Neural cell (in vitro differentiated cells): Measurements from ENCODE around the gene PRR16. TPM values are rescaled to one million over a fixed set of nuclear protein-coding genes. Genes with fewer than 3 reads are reported as not detected.

Experiments used
- H2AFZ ChIP-seq: fragments of 200-600, 300-800 bp; sonication (generic), shearing (Covaris generic); 2 replicates; pipeline ENCODE4 v1.6.0; 2014; ENCODE audit warnings: low read depth, mild to moderate bottlenecking, antibody characterized with exemption, low read length, moderate library complexity
- H3F3A ChIP-seq: fragments of 200-600 bp; shearing (Covaris generic); 2 replicates; pipeline ENCODE4 v1.6.1; 2016; ENCODE audit warnings: mild to moderate bottlenecking, moderate library complexity, mixed read lengths, antibody characterized with exemption, low read length; ENCODE audit not compliant: insufficient read depth, poor library complexity, severe bottlenecking
- H3K27ac ChIP-seq: fragments of 200-600, 300-800 bp; sonication (generic), shearing (Covaris generic); 2 replicates; pipeline ENCODE4 v1.5.1; 2014; ENCODE audit warnings: mild to moderate bottlenecking, low read length, moderate library complexity
- H3K27me3 ChIP-seq: fragments of 300-800, 200-600 bp; sonication (generic), shearing (Covaris generic); 2 replicates; pipeline ENCODE4 v1.6.0; 2014; ENCODE audit warnings: mild to moderate bottlenecking, low read depth, low read length, moderate library complexity; ENCODE audit not compliant: insufficient read depth
- H3K36me3 ChIP-seq: fragments of 300-800, 200-600 bp; sonication (generic), shearing (Covaris generic); 2 replicates; pipeline ENCODE4 v1.5.1; 2014; ENCODE audit warnings: mild to moderate bottlenecking, antibody characterized with exemption, low read length, moderate library complexity; ENCODE audit not compliant: insufficient read depth
- H3K4me2 ChIP-seq: fragments of 300-800, 200-600 bp; sonication (generic), shearing (Covaris generic); 2 replicates; pipeline ENCODE4 v1.6.0; 2014; ENCODE audit warnings: mild to moderate bottlenecking, low read length
- H3K4me3 ChIP-seq: fragments of 300-800, 200-600 bp; sonication (generic), shearing (Covaris generic); 2 replicates; pipeline ENCODE4 v1.5.1; 2014; ENCODE audit warnings: mild to moderate bottlenecking, low read length, moderate library complexity
- H3K79me2 ChIP-seq: fragments of 200-600 bp; shearing (Covaris generic); replicated peaks from 2 replicates; pipeline ENCODE4 v1.6.0; 2014; ENCODE audit warnings: mild to moderate bottlenecking, low read length, moderate library complexity; ENCODE audit not compliant: insufficient read depth
- H3K9ac ChIP-seq: fragments of 300-800, 200-600 bp; sonication (generic), shearing (Covaris generic); 2 replicates; pipeline ENCODE4 v1.6.1; 2016; ENCODE audit warnings: mild to moderate bottlenecking, low read length, mixed read lengths
- H3K9me2 ChIP-seq: fragments of 200-600 bp; shearing (Covaris generic); 2 replicates; pipeline ENCODE4 v1.6.1; 2016; ENCODE audit warnings: mild to moderate bottlenecking, low read length, mixed read lengths; ENCODE audit not compliant: insufficient read depth
- H3K9me3 ChIP-seq: fragments of 200-600, 300-800 bp; sonication (generic), shearing (Covaris generic); 2 replicates; pipeline ENCODE4 v1.6.1; 2016; ENCODE audit warnings: mild to moderate bottlenecking, mixed run types, low read length, moderate library complexity, mixed read lengths
- H4K20me1 ChIP-seq: fragments of 200-600 bp; shearing (Covaris generic); 2 replicates; pipeline ENCODE4 v1.6.1; 2016; ENCODE audit warnings: mild to moderate bottlenecking, mixed run types; ENCODE audit not compliant: insufficient read depth
- CTCF ChIP-seq: fragments of 450-650 bp; IDR thresholded peaks from 2 replicates; pipeline ENCODE4 v1.5.1; 2014; ENCODE audit warnings: antibody characterized with exemption, mild to moderate bottlenecking, moderate library complexity; ENCODE audit not compliant: poor library complexity, severe bottlenecking
- EP300 ChIP-seq: fragments of 450-650 bp; conservative IDR thresholded peaks from 2 replicates; pipeline ENCODE4 v1.6.1; 2014; ENCODE audit warnings: antibody characterized with exemption, mild to moderate bottlenecking, moderate library complexity; ENCODE audit not compliant: poor library complexity, severe bottlenecking
- EZH2 ChIP-seq: fragments of 200-600, 300-800 bp; shearing (Covaris generic), sonication (generic); IDR thresholded peaks from 2 replicates; pipeline ENCODE4 v1.6.1; 2014; ENCODE audit warnings: antibody characterized with exemption, low read length, borderline replicate concordance, mild to moderate bottlenecking; ENCODE audit not compliant: insufficient read depth, poor library complexity, severe bottlenecking
- MXI1 ChIP-seq: fragments of 450-650 bp; conservative IDR thresholded peaks from 2 replicates; pipeline ENCODE4 v1.6.1; 2014; ENCODE audit warnings: antibody characterized with exemption, mild to moderate bottlenecking; ENCODE audit not compliant: poor library complexity, severe bottlenecking
- POLR2AphosphoS5 ChIP-seq: IDR thresholded peaks from 2 replicates; pipeline ENCODE4 v1.6.1; 2012
- RAD21 ChIP-seq: fragments of 450-650 bp; conservative IDR thresholded peaks from 2 replicates; pipeline ENCODE4 v1.6.1; 2014; ENCODE audit warnings: antibody characterized with exemption, mild to moderate bottlenecking, moderate library complexity
- REST ChIP-seq: IDR thresholded peaks from 2 replicates; pipeline ENCODE4 v1.6.1; 2012; ENCODE audit warnings: borderline replicate concordance
- SMC3 ChIP-seq: fragments of 450-650 bp; conservative IDR thresholded peaks from 2 replicates; pipeline ENCODE4 v1.6.1; 2014; ENCODE audit warnings: antibody characterized with exemption, mild to moderate bottlenecking, moderate library complexity; ENCODE audit not compliant: poor library complexity
- TAF1 ChIP-seq: IDR thresholded peaks from 2 replicates; pipeline ENCODE4 v1.6.1; 2012; ENCODE audit warnings: low read depth
- polyA plus RNA-seq: library from polyadenylated mRNA; depleted of rRNA; stranded (reverse); fragments of >200 nt; gene quantifications from 2 replicates; pipeline ENCODE4 v1.2.3, GENCODE V29; 2014

PRR16 gene
- polyA plus RNA-seq, 1 donor from 2014 or later, result 1.7 TPM

GRCh38 chr5:120703918-120704587 lies 240.0 kb downstream of the PRR16 start:
- Histone ChIP-seq H4K20me1 (no peaks in the 10 kb centered on the region), H3K36me3 (no peaks in the 10 kb centered on the region), H3K9me2 (no peaks in the 10 kb centered on the region), H3K79me2 (no peaks in the 10 kb centered on the region), H3K4me2 (no peak overlapping the region), H3K4me3 (no peak overlapping the region), H3K9ac (no peak overlapping the region), H3K9me3 (no peaks in the 10 kb centered on the region), H2AFZ (no peak overlapping the region), H3F3A (no peaks in the 10 kb centered on the region), H3K27ac (no peak overlapping the region), H3K27me3 (no peaks in the 10 kb centered on the region)
- TF ChIP-seq EZH2 (no peak), RAD21 (no peak), SMC3 (no peak), CTCF (no peak), POLR2AphosphoS5 (no peak), TAF1 (no peak), MXI1 (no peak), REST (no peak), EP300 (no peak)

- Histone ChIP-seq H3K4me2 (no peak overlapping the region), H3K36me3 (no peaks in the 10 kb centered on the region), H3K27me3 (no peaks in the 10 kb centered on the region), H4K20me1 (no peaks in the 10 kb centered on the region), H3K9me2 (no peaks in the 10 kb centered on the region), H3F3A (no peaks in the 10 kb centered on the region), H3K4me3 (no peak overlapping the region), H2AFZ (no peak overlapping the region), H3K27ac (no peak overlapping the region), H3K9ac (no peak overlapping the region), H3K79me2 (no peaks in the 10 kb centered on the region), H3K9me3 (no peaks in the 10 kb centered on the region)
- no peak for TF ChIP-seq TAF1
- TF ChIP-seq POLR2AphosphoS5, result no peak
- TF ChIP-seq EP300, result no peak
- no peak for TF ChIP-seq MXI1
- no peak for TF ChIP-seq CTCF
- no peak for TF ChIP-seq EZH2
- no peak for TF ChIP-seq SMC3
- no peak for TF ChIP-seq RAD21
- no peak for TF ChIP-seq REST
Observed at GRCh38 chr5:120706877-120707276, 242.8 kb downstream of the PRR16 start.
